AG20443 (cell line): ENCODE measurements around the gene AOC3.
A peak's percentile ranks its signal among the peaks of the same experiment; 100 is the strongest.
"Not testable (repeated sequence)": the region's sequence is repeated elsewhere in the genome, so short reads cannot be mapped to it uniquely, and the experiment has no call there.

Experiments
- DNase-seq: peaks from one replicate; pipeline ENCODE4 v3.0.0; 2012; ENCODE audit warnings: low spot score, mixed read lengths

AOC3 gene

GRCh38 chr17:42844271-42844670 lies 6.7 kb upstream of the AOC3 start, which contains the start of gene AOC2:
TSS of gene AOC2 (plus strand) at chr17:42844580. CDS start at chr17:42844627, 47 bp downstream.
- DNase-seq, result no peak

DNA sequence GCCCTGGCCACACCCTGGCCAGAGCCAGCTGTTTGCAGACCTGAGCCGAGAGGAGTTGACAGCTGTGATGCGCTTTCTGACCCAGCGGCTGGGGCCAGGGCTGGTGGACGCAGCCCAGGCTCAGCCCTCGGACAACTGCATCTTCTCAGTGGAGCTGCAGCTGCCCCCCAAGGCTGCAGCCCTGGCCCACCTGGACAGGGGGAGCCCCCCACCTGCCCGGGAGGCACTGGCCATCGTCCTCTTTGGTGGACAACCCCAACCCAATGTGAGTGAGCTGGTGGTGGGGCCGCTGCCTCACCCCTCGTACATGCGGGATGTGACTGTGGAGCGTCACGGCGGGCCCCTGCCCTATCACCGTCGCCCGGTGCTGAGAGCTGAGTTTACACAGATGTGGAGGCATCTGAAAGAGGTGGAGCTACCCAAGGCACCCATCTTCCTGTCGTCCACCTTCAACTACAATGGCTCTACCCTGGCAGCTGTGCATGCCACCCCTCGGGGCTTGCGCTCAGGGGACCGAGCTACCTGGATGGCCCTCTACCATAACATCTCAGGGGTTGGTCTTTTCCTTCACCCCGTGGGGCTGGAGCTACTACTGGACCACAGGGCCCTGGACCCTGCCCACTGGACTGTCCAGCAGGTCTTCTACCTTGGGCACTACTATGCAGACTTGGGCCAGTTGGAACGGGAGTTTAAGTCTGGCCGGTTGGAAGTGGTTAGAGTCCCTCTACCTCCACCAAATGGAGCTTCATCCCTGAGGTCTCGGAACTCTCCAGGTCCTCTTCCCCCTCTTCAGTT lies 6.0 kb upstream of the AOC3 start:
- no peak for DNase-seq

- DNase-seq, result no peak
These were observed 5.5 kb upstream of the AOC3 start for GRCh38 chr17:42845556-42845917.

- no peak for DNase-seq
These were observed 4.9 kb upstream of the AOC3 start for GRCh38 chr17:42845918-42846593.

GRCh38 chr17:42846594-42847280 lies 4.3 kb upstream of the AOC3 start:
- DNase-seq, result peak; percentile 73

GRCh38 chr17:42848093-42848492 lies 2.9 kb upstream of the AOC3 start:
- DNase-seq, result no peak

DNA sequence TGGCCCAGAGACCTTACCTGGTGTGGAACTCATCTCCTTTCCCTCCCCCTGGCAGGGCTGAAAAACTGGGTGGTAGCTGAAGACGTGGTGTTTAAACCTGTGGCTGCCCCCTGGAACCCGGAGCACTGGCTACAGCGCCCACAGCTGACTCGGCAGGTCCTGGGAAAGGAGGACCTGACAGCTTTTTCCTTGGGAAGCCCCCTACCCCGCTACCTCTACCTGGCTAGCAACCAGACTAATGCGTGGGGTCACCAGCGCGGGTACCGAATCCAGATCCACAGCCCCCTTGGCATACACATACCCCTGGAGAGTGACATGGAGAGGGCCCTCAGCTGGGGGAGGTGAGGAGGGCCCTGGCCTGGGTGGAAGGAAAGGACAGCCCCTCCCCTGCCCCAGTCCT lies 2.0 kb upstream of the AOC3 start:
- no peak for DNase-seq

DNA sequence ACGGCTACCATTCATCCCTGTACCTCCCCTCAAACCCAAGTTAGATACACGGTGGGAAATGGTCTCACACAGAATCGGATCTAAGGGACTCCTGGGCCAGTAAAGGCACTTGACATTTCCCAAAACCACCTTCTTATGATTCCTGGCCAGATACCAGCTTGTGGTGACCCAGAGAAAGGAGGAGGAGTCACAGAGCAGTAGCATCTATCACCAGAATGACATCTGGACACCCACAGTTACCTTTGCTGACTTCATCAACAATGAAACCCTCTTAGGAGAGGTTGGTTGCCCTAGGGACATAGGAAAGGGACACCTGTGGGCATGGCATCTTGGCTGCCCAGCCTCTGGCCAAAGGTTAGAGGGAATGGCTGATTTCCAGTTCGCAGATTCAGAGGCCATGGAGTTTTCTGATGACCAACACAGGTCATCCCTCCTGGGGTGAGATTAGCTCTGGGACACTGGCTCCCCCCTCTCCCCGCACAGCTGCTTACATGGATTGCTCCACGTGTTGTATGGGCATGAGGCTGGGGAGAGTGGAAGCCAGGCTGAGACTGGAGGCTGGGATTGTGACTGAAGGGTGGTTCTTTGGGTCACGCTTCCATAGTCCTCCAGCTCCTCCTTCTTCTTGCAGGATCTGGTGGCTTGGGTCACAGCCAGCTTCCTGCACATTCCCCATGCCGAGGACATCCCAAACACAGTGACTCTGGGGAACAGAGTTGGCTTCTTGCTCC lies 1.4 kb upstream of the AOC3 start:
- DNase-seq, result peak; percentile 44

DNA sequence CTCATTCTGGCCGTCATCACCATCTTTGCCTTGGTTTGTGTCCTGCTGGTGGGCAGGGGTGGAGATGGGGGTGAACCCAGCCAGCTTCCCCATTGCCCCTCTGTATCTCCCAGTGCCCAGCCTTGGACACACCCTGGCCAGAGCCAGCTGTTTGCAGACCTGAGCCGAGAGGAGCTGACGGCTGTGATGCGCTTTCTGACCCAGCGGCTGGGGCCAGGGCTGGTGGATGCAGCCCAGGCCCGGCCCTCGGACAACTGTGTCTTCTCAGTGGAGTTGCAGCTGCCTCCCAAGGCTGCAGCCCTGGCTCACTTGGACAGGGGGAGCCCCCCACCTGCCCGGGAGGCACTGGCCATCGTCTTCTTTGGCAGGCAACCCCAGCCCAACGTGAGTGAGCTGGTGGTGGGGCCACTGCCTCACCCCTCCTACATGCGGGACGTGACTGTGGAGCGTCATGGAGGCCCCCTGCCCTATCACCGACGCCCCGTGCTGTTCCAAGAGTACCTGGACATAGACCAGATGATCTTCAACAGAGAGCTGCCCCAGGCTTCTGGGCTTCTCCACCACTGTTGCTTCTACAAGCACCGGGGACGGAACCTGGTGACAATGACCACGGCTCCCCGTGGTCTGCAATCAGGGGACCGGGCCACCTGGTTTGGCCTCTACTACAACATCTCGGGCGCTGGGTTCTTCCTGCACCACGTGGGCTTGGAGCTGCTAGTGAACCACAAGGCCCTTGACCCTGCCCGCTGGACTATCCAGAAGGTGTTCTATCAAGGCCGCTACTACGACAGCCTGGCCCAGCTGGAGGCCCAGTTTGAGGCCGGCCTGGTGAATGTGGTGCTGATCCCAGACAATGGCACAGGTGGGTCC lies 607 bp downstream of the AOC3 start:
- not testable (repeated sequence) for DNase-seq

GRCh38 chr17:42852351-42852750 lies 1.4 kb downstream of the AOC3 start:
- DNase-seq, result no peak

DNA sequence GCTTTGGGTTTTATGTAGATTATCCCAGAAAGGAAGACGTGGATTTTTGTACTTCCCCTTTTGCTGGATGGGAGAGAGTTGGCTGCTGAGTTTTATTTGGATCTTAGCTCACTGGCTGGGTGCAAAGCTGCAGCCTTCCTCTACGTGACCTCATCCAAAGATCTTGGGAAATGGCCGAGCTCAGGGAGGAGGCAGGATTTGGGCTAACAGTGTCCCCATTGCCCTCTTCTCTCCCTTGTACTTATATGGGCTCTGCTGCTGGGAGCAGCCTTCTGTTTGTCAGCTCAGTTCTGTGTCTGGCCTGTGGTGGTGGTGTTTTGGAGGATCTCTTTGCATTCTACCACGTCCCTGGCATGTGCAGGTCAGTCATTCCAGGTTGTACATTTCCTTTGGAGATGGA lies 2.0 kb downstream of the AOC3 start:
- no peak for DNase-seq

DNA sequence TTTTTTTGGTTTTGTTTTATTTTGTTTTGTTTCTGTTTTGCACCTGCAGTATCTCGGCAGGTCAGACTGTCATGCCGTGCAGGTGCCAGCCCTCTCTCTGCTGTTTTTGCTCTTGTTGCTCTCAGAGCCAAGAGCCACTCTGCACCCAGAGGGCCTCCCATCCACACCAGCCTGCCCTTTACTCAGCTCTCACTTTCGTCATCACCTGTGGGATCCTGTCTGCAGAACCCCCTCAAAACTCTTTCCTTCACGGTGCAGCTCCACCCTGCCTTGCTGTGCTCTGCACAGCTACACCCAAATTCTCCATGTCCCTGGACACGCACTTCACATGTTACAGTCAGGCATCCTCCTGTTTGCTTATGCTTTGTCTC lies 2.6 kb downstream of the AOC3 start:
- DNase-seq, result no peak

GRCh38 chr17:42853968-42854790 lies 3.2 kb downstream of the AOC3 start:
- no peak for DNase-seq

GRCh38 chr17:42855048-42855596 lies 4.1 kb downstream of the AOC3 start:
- no peak for DNase-seq

DNA sequence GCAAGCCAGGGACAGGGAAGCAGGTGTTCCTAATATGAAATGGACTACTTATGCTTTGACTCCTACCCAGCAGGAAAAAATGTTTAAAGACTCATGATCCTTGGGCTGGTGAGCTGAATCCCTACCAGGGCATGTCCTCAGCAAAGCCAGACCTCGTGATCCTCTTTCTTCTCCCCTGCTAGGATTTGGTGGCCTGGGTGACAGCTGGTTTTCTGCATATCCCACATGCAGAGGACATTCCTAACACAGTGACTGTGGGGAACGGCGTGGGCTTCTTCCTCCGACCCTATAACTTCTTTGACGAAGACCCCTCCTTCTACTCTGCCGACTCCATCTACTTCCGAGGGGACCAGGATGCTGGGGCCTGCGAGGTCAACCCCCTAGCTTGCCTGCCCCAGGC lies 5.1 kb downstream of the AOC3 start:
- not testable (repeated sequence) for DNase-seq

GRCh38 chr17:42856516-42856915 lies 5.5 kb downstream of the AOC3 start:
- not testable (repeated sequence) for DNase-seq

- no peak for DNase-seq
These were observed 6.4 kb downstream of the AOC3 start for GRCh38 chr17:42857389-42857788.

DNA sequence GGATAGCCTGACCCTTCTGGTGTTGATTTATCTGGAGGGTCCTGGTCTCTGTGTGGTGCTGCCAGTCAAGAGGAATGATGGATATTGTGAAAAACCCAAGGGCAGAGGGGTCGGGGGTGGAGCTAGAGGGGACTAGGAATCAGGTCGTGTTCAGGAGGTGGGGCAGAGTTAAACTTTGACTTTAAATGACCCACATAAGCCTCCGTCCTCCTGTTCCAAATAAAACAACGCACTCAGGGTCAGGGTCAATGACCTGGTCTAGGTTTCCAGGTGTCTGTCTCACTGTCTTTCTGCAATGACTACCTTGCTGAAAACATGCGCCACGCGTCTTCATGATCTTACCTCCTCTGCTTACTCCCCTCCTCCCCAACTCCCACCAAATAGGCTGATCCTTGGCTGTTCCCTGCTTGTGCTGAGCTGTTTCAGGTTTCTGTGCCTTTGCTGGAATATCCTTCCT lies 14.7 kb downstream of the AOC3 start:
- no peak for DNase-seq

GRCh38 chr17:42866216-42866615 lies 15.2 kb downstream of the AOC3 start:
- no peak for DNase-seq
